Fibroblast of pulmonary artery (primary cell): ENCODE measurements around the gene CLASP1.
A peak's percentile ranks its signal among the peaks of the same experiment; 100 is the strongest.

Source experiments
- DNase-seq: peaks from one replicate; pipeline ENCODE4 v3.0.0-alpha.2; 2010; ENCODE audit warnings: low read depth
- H3K4me3 ChIP-seq: replicated peaks from 2 replicates; pipeline ENCODE4 v1.5.1; 2011; ENCODE audit warnings: low read depth, mild to moderate bottlenecking, control low read depth, low read length, moderate library complexity
- TF ChIP-seq, protein P1 (sequence below): IDR thresholded peaks from 2 replicates; pipeline ENCODE4 v1.5.1; 2011; ENCODE audit warnings: mild to moderate bottlenecking, control low read depth, low read length, inconsistent platforms; ENCODE audit errors: missing control alignments

Gene CLASP1

GRCh38 chr2:121409966-121410365 lies 239.3 kb downstream of the CLASP1 start:
- H3K4me3 ChIP-seq: no peak overlapping the region
- TF ChIP-seq, protein P1, sequence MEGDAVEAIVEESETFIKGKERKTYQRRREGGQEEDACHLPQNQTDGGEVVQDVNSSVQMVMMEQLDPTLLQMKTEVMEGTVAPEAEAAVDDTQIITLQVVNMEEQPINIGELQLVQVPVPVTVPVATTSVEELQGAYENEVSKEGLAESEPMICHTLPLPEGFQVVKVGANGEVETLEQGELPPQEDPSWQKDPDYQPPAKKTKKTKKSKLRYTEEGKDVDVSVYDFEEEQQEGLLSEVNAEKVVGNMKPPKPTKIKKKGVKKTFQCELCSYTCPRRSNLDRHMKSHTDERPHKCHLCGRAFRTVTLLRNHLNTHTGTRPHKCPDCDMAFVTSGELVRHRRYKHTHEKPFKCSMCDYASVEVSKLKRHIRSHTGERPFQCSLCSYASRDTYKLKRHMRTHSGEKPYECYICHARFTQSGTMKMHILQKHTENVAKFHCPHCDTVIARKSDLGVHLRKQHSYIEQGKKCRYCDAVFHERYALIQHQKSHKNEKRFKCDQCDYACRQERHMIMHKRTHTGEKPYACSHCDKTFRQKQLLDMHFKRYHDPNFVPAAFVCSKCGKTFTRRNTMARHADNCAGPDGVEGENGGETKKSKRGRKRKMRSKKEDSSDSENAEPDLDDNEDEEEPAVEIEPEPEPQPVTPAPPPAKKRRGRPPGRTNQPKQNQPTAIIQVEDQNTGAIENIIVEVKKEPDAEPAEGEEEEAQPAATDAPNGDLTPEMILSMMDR: no peak
- DNase-seq: no peak

GRCh38 chr2:121409388-121409787 lies 239.9 kb downstream of the CLASP1 start:
- TF ChIP-seq, protein P1: no peak
- no peak overlapping the region for H3K4me3 ChIP-seq
- DNase-seq: no peak

DNA sequence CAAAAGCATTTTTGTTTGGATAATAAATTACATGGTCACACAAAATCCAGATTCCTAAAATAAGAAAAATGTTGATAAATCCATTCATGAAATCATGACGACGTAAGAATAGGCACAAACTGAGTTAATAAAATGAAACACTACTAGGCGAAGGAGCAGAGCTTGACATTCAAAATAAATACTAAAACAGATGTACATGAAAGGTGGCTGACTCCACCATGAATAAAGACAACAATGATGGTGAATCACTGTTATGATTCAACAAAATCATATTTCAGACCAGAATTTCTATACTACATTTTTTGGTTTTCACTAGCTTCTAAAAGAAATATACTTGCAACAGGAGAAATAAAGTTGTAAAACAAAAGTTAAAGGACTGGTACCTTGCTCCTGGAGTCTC lies 240.6 kb downstream of the CLASP1 start:
- no peak for DNase-seq
- H3K4me3 ChIP-seq: no peak overlapping the region
- TF ChIP-seq, protein P1: no peak

GRCh38 chr2:121405233-121405632 lies 244.0 kb downstream of the CLASP1 start:
- no peak overlapping the region for H3K4me3 ChIP-seq
- TF ChIP-seq, protein P1: no peak
- no peak for DNase-seq

DNA sequence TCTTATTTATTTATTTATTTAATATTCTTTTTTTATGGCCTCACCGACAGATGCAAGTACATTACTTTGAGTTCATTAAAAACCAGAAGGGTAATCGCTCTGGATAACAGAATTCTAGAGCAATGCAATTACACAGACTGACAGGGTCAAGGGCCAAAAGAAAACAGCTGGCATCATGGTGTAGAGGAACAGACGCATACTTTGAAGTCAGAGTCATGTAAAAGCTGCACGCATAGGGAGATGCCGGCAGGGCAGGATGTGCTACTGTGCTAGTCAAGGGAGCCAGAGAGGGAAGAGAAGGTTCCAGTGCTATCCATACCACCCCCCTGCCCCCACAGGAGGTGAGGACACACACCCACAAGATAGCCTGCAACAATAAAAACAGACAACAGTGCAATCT lies 249.1 kb downstream of the CLASP1 start:
- no peak overlapping the region for H3K4me3 ChIP-seq
- peak; percentile 52 for DNase-seq
- TF ChIP-seq, protein P1: no peak

GRCh38 chr2:121398853-121399252 lies 250.4 kb downstream of the CLASP1 start:
- TF ChIP-seq, protein P1: no peak
- peak; percentile 59 for DNase-seq
- no peak overlapping the region for H3K4me3 ChIP-seq

DNA sequence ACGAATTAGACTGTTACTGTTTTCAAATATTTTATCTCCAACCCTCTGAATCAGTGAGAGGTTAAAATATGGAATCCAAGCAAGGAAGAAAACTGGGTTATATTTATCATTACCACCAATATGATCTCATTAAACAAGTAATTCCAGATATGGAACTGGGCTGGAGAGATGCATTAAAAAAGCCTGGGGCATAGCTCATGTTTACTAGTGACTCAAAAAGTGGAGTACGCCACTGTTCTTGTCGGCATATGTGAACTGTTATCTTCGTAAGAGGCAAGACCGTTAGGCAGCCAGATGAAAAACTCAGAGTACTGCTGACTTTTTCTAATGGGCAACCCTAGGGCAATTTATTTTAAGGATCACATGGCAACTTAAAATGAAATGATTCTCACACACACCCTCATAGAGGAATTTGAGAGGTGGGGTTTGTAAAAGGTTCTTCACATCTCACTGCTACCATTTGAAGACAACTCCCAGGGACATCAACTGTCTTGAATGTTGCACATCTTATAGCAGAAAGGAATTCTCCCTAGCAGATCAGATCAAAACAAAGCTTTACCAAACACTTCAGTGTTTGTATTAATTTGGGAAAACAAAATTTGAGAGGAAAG lies 259.1 kb downstream of the CLASP1 start:
- no peak overlapping the region for H3K4me3 ChIP-seq
- DNase-seq: no peak
- TF ChIP-seq, protein P1: no peak
